ENCODE measurements around the gene CNTNAP2.

Gene CNTNAP2

GRCh38 chr7:146405737-146406136, 289.1 kb downstream of the CNTNAP2 start:
- no peak for TF ChIP-seq GATA3 (IDR thresholded peaks at IDR 0.05; ENCODE audit: low read depth, low read length)
- TF ChIP-seq GATA2 (IDR thresholded peaks at IDR 0.05; ENCODE audit: low read depth, low read length): no peak

- TF ChIP-seq GATA2 (IDR thresholded peaks at IDR 0.05; ENCODE audit: low read depth, low read length) (no peak), GATA3 (IDR thresholded peaks at IDR 0.05; ENCODE audit: low read depth, low read length) (no peak)
Measured at GRCh38 chr7:146411975-146412374, 295.4 kb downstream of the CNTNAP2 start.

DNA sequence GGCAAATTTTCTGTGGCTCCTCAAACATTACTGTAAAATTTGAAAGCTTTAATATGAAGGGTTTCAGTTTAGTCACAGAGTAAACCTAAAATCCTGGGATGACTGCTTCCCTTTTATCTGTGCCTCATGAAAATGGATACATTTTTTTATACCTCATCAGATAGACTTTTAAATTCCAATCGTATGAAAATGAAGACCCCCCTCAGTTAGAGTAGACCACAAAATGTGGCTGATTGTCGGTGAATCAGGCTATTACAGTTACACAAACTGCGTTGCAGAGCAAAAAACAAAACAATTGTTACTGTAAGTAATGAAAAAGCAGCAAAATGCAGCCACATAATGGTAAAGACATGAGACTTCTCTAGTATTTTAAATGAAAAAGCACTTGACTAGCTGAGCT, 296.2 kb downstream of the CNTNAP2 start:
- TF ChIP-seq GATA2 (IDR thresholded peaks at IDR 0.05; ENCODE audit: low read depth, low read length) (no peak), GATA3 (IDR thresholded peaks at IDR 0.05; ENCODE audit: low read depth, low read length) (no peak)

DNA sequence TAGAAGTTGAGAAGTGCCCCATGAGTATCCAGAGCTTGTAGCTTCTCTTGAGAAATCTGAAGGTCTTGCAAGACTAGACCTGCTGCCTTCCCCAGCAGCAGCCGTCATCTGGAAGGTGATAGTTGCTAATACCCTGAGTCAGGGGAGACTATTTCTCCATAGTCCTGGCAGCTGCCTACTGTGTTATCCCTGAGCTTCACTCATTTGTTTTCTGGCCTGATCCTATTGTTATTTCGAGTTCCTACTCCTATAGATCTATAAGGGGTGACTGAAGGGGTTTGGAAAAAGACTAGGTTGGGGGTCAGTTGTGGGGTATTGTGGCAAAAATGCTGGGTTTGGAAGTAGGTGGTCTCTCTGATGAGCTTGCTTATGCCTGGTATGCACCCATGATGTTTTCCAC, 297.8 kb downstream of the CNTNAP2 start:
- TF ChIP-seq GATA3 (IDR thresholded peaks at IDR 0.05; ENCODE audit: low read depth, low read length) (no peak), GATA2 (IDR thresholded peaks at IDR 0.05; ENCODE audit: low read depth, low read length) (no peak)

DNA sequence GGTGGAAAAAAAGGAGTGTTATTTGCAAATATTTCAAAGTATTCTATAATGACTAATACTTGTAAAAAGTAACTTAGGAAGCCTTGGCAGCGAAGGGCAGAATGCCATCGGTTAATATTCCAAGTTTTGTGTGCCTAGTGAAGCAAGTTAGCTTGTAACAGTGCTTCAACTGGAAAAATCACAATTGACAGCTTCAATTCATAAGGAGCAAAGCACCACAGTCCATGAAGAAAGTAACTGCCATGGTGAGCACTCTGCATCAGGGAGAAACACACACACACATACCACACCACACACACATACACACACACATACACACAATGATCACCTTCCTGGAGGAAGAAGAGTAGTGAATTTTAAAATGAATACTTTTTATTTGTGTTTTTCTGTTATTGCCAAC, 298.3 kb downstream of the CNTNAP2 start:
- TF ChIP-seq GATA2 (IDR thresholded peaks at IDR 0.05; ENCODE audit: low read depth, low read length): no peak
- no peak for TF ChIP-seq GATA3 (IDR thresholded peaks at IDR 0.05; ENCODE audit: low read depth, low read length)

- TF ChIP-seq GATA2 (IDR thresholded peaks at IDR 0.05; ENCODE audit: low read depth, low read length) (no peak), GATA3 (IDR thresholded peaks at IDR 0.05; ENCODE audit: low read depth, low read length) (no peak)
Measured at GRCh38 chr7:146417176-146417575, 300.6 kb downstream of the CNTNAP2 start.

DNA sequence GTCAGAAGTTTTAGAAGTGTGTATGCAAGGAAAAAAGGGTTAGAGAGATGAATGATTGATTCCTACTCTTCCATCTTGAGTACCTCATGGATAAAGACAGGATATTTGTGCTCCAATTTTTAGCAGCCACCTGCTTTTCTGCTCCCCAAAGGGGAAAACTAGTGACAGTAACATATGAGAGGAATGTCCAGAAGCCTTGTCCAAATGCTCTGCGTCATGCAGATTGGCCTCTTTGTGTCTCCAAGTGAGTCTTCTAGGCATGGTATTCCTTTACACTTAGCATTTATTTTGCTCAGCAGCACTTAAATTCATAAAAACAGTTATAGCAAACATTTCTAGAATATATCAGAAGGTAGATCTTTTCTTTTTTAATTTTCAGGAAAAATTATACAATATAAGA, 306.8 kb downstream of the CNTNAP2 start:
- TF ChIP-seq GATA2 (IDR thresholded peaks at IDR 0.05; ENCODE audit: low read depth, low read length) (no peak), GATA3 (IDR thresholded peaks at IDR 0.05; ENCODE audit: low read depth, low read length) (no peak)

GRCh38 chr7:146424084-146424483, 307.5 kb downstream of the CNTNAP2 start:
- TF ChIP-seq GATA3 (IDR thresholded peaks at IDR 0.05; ENCODE audit: low read depth, low read length): no peak
- TF ChIP-seq GATA2 (IDR thresholded peaks at IDR 0.05; ENCODE audit: low read depth, low read length): no peak

DNA sequence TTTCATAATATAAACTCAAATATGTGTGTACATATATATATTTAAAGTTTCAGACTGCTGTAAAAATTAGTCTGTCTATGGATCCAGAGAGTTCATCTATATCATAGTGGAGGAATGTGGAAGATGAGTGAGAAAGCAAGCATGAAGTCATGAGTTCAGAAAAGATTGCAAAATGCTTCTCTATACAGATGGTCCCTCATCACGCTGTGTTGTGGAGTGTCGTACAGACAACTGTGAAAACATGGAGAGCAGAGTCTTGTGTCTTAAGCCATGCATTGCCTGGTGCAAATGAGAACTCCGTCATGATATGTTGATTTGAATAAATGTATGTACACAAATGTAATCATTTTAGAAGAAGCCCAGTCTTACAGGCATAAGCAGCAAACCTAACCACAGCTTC, 316.9 kb downstream of the CNTNAP2 start:
- TF ChIP-seq GATA2 (IDR thresholded peaks at IDR 0.05; ENCODE audit: low read depth, low read length) (no peak), GATA3 (IDR thresholded peaks at IDR 0.05; ENCODE audit: low read depth, low read length) (no peak)

DNA sequence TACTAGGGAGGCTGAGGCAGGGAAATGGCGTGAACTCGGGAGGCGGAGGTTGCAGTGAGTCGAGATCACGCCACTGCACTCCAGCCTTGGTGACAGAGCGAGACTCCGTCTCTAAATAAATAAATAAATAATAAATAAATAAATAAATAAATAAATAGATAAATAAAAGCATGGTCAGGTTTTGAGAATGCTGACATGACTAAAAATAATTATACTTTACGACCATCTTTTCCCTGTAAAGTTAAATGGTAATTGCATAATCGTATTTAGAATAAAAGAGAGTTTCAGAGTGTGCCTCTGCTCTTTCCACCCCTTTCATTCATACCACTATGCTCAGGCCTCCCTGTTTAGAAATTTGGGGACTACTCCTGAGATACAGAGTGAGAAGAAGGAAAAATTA, 326.5 kb downstream of the CNTNAP2 start:
- TF ChIP-seq GATA3 (IDR thresholded peaks at IDR 0.05; ENCODE audit: low read depth, low read length): no peak
- no peak for TF ChIP-seq GATA2 (IDR thresholded peaks at IDR 0.05; ENCODE audit: low read depth, low read length)

GRCh38 chr7:146449625-146450024, 333.0 kb downstream of the CNTNAP2 start:
- TF ChIP-seq GATA3 (IDR thresholded peaks at IDR 0.05; ENCODE audit: low read depth, low read length) (no peak), GATA2 (IDR thresholded peaks at IDR 0.05; ENCODE audit: low read depth, low read length) (no peak)

- 0 out of 2 replicates have a peak, but pooled peaks have one; percentile 8 for TF ChIP-seq GATA3 (IDR thresholded peaks at IDR 0.05; ENCODE audit: low read depth, low read length)
- no peak for TF ChIP-seq GATA2 (IDR thresholded peaks at IDR 0.05; ENCODE audit: low read depth, low read length)
Measured at GRCh38 chr7:146455091-146455655, 338.6 kb downstream of the CNTNAP2 start.

GRCh38 chr7:146479040-146479439, 362.4 kb downstream of the CNTNAP2 start:
- no peak for TF ChIP-seq GATA3 (IDR thresholded peaks at IDR 0.05; ENCODE audit: low read depth, low read length)
- TF ChIP-seq GATA2 (IDR thresholded peaks at IDR 0.05; ENCODE audit: low read depth, low read length): no peak

DNA sequence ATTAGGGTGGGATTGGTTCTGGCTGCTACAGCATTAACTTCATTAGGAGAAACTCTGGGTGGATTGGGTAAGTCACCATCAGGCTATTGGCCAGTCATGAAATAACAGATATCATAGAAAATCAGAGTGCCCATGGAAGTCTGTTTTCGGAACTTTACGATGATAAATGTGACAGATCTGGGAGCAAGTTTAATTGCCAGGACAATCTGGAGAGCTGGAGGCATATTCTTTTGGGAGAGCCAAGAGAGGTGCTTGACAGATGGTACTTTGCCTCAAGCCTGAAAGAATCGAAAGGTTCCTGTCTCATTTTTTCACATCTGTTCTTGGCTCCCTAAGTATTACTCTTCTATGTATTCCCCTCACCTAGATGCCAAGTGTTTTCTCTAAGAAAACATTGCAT, 369.9 kb downstream of the CNTNAP2 start:
- TF ChIP-seq GATA3 (IDR thresholded peaks at IDR 0.05; ENCODE audit: low read depth, low read length): peak; percentile 63; the same call in 1 of the 2 replicates
- TF ChIP-seq GATA2 (IDR thresholded peaks at IDR 0.05; ENCODE audit: low read depth, low read length): peak; percentile 20; the same call in 1 of the 2 replicates

DNA sequence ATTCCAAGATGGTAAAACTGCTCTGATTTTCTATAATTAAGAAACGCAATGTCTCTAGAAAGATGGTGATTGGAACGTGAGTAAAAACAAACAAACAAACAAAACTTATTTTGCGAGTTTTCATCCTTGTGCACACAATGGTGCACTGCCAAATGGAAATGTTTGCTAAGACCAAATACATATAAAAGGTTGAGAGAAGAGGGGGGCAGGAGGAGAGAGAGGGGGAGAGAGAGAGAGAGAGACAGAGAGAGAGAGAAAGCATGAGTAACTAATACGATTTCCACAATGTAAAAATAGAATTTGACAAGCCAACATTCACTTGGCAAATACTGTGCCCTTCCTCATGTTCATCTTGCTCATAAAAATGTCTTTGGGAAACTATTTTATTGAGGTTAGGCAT, 375.4 kb downstream of the CNTNAP2 start:
- no peak for TF ChIP-seq GATA2 (IDR thresholded peaks at IDR 0.05; ENCODE audit: low read depth, low read length)
- TF ChIP-seq GATA3 (IDR thresholded peaks at IDR 0.05; ENCODE audit: low read depth, low read length): no peak
